HCT116 (cell line): ENCODE data around the gene GRIP1. TPM values are rescaled to one million over a fixed set of nuclear protein-coding genes. Genes with fewer than 3 reads are reported as not detected.

Experiments
- ATAC-seq: fragments of 200-7000 bp; cut with Tn5 transposase; 2 replicates; pipeline ENCODE4 v1.9.1; 2020; ENCODE audit warnings: mild to moderate bottlenecking, moderate library complexity
- BruUV-seq: library from RNA; stranded (reverse); fragments of 400-500 nt; replicated peaks from 2 replicates; lab custom pipeline; 2021; lab: Mats Ljungman, UMichigan
- CTCF ChIA-PET: fragments of 300-600 bp; sonication (Branson Sonifier 250); formaldehyde crosslinking; loops from one replicate; lab custom pipeline; 2021; ENCODE audit warnings: antibody characterized with exemption; lab: Charles Lee
- POLR2A ChIA-PET: fragments of 300-600, 350-600 bp; sonication (Branson Sonifier 250); formaldehyde crosslinking; loops from one replicate; lab custom pipeline; 2021; ENCODE audit warnings: antibody characterized with exemption; lab: Charles Lee
- RAD21 ChIA-PET, 2 experiments: fragments of 300-600 bp; sonication (Branson Sonifier 250); formaldehyde crosslinking; loops; one replicate each; lab custom pipeline; 2023; ENCODE audit warnings: low total read pairs in 2 of 2; ENCODE audit not compliant: uncharacterized antibody in 2 of 2, unreplicated experiment in 2 of 2, low non-redundant PET in 1 of 2; lab: Charles Lee
- DNase-seq: peaks from one replicate; pipeline ENCODE4 v3.0.0-alpha.2; 2010; ENCODE audit warnings: low read depth, low spot score
- H2AFZ ChIP-seq: fragments of 200-600 bp; shearing (Covaris generic), sonication (generic); 2 replicates; pipeline ENCODE4 v1.6.1; 2017; ENCODE audit warnings: low read depth, mixed run types, mixed read lengths, antibody characterized with exemption, low read length; ENCODE audit not compliant: poor library complexity, severe bottlenecking
- H3K27ac ChIP-seq: 2 replicates; pipeline ENCODE4 v1.5.1; 2012; ENCODE audit warnings: low read depth, low read length
- H3K27me3 ChIP-seq: fragments of 200-600 bp; sonication (generic); 2 replicates; pipeline ENCODE4 v1.6.1; 2016; ENCODE audit warnings: mixed run types, low read length, mixed read lengths; ENCODE audit not compliant: insufficient read depth
- H3K36me3 ChIP-seq, 2 experiments: fragments of 200-500 bp in 1 of 2; fragments of 200-600 bp in 1 of 2; sonication (Bioruptor generic) in 1 of 2; sonication (generic) in 1 of 2; 2 replicates each; pipeline versions ENCODE4 v1.5.1 to v1.6.1; 2014 to 2016; ENCODE audit warnings: low read length in 2 of 2, inconsistent platforms in 1 of 2, mixed read lengths in 1 of 2, mixed run types in 1 of 2; ENCODE audit not compliant: insufficient read depth in 2 of 2, control insufficient read depth in 1 of 2
- H3K4me1 ChIP-seq, 2 experiments: fragments of 200-600 bp in 1 of 2; sonication (generic) in 1 of 2; 2 replicates each; pipeline versions ENCODE4 v1.5.1 to v1.6.1; 2012 to 2017; ENCODE audit warnings: low read length in 2 of 2, inconsistent platforms in 1 of 2, mild to moderate bottlenecking in 1 of 2, mixed read lengths in 1 of 2, mixed run types in 1 of 2, moderate library complexity in 1 of 2; ENCODE audit not compliant: insufficient read depth in 2 of 2, control insufficient read depth in 1 of 2
- H3K4me2 ChIP-seq: fragments of 200-600 bp; sonication (generic); 2 replicates; pipeline ENCODE4 v1.6.1; 2017; ENCODE audit warnings: mixed run types, low read length, mixed read lengths
- H3K4me3 ChIP-seq, 2 experiments: fragments of 200-600 bp in 1 of 2; sonication (generic) in 1 of 2; replicated peaks in 1 of 2; 2 replicates each; pipeline ENCODE4 v1.5.1; 2011 to 2016; ENCODE audit warnings: low read length in 2 of 2, control low read depth in 1 of 2, low read depth in 1 of 2, mild to moderate bottlenecking in 1 of 2, mixed read lengths in 1 of 2, mixed run types in 1 of 2
- H3K79me2 ChIP-seq: fragments of 200-600 bp; sonication (generic); 2 replicates; pipeline ENCODE4 v1.6.1; 2017; ENCODE audit warnings: mild to moderate bottlenecking, mixed run types, low read length, moderate library complexity, mixed read lengths; ENCODE audit not compliant: insufficient read depth
- H3K9ac ChIP-seq: fragments of 200-600 bp; sonication (generic); 2 replicates; pipeline ENCODE4 v1.6.1; 2016; ENCODE audit warnings: low read length, mixed read lengths
- H3K9me2 ChIP-seq: fragments of 200-600 bp; sonication (generic), shearing (Covaris generic); 2 replicates; pipeline ENCODE4 v1.6.1; 2017; ENCODE audit warnings: mixed run types, mild to moderate bottlenecking, moderate library complexity; ENCODE audit not compliant: insufficient read depth
- H3K9me3 ChIP-seq, 2 experiments: fragments of 200-500 bp in 1 of 2; fragments of 200-600 bp in 1 of 2; sonication (Bioruptor generic) in 1 of 2; sonication (generic) in 1 of 2; 2 replicates each; pipeline ENCODE4 v1.6.1; 2014 to 2017; ENCODE audit warnings: low read length in 2 of 2, mixed read lengths in 2 of 2, inconsistent platforms in 1 of 2, low read depth in 1 of 2, mild to moderate bottlenecking in 1 of 2, mixed run types in 1 of 2, moderate library complexity in 1 of 2; ENCODE audit not compliant: control insufficient read depth in 1 of 2, insufficient read depth in 1 of 2
- H4K20me1 ChIP-seq: fragments of 200-600 bp; sonication (generic), shearing (Covaris generic); 2 replicates; pipeline ENCODE4 v1.6.1; 2017; ENCODE audit warnings: mixed run types, mild to moderate bottlenecking, moderate library complexity; ENCODE audit not compliant: insufficient read depth
- CBX3 ChIP-seq: IDR thresholded peaks from 2 replicates; pipeline ENCODE4 v1.6.1; 2012; ENCODE audit warnings: low read depth
- CEBPB ChIP-seq: IDR thresholded peaks from 2 replicates; pipeline ENCODE4 v1.6.1; 2012; ENCODE audit warnings: low read depth
- EZH2 ChIP-seq: fragments of 200-600 bp; sonication (generic); IDR thresholded peaks from 2 replicates; pipeline ENCODE4 v1.6.1; 2017; ENCODE audit warnings: antibody characterized with exemption, mixed run types
- FOSL1 ChIP-seq: IDR thresholded peaks from 2 replicates; pipeline ENCODE4 v1.6.1; 2012; ENCODE audit warnings: low read depth
- POLR2A ChIP-seq: IDR thresholded peaks from 2 replicates; pipeline ENCODE4 v1.7.0; 2011; ENCODE audit warnings: borderline replicate concordance; ENCODE audit not compliant: insufficient read depth, insufficient read length; ENCODE audit errors: extremely low read depth
- POLR2AphosphoS5 ChIP-seq: IDR thresholded peaks from 2 replicates; pipeline ENCODE4 v1.6.1; 2011; ENCODE audit warnings: mild to moderate bottlenecking, low read depth, low read length, moderate library complexity
- YY1 ChIP-seq: IDR thresholded peaks from 2 replicates; pipeline ENCODE4 v1.6.1; 2011; ENCODE audit warnings: low read length, low read depth, moderate library complexity, mild to moderate bottlenecking; ENCODE audit not compliant: insufficient replicate concordance; ENCODE audit errors: extremely low read depth
- ZNF274 ChIP-seq: fragments of 200-500 bp; sonication (Bioruptor generic); IDR thresholded peaks from 2 replicates; pipeline ENCODE4 v1.6.1; 2014; ENCODE audit warnings: mild to moderate bottlenecking, low read depth, low read length, inconsistent platforms
- intact Hi-C: fragments of 100-400 bp; cut with micrococcal nuclease; formaldehyde crosslinking; loops from 2 replicates; pipeline ENCODE4 v1.10.0; 2022
- total RNA-seq: library from RNA; stranded (reverse); gene quantifications from one replicate; pipeline ENCODE4 v1.2.1, GENCODE V29; 2021; ENCODE audit not compliant: unreplicated experiment
- TF ChIP-seq, protein P1 (sequence below): IDR thresholded peaks from 2 replicates; pipeline ENCODE4 v1.6.1; 2012

Gene GRIP1
- total RNA-seq, 1 experiment from 2014 or later = not detected

DNA sequence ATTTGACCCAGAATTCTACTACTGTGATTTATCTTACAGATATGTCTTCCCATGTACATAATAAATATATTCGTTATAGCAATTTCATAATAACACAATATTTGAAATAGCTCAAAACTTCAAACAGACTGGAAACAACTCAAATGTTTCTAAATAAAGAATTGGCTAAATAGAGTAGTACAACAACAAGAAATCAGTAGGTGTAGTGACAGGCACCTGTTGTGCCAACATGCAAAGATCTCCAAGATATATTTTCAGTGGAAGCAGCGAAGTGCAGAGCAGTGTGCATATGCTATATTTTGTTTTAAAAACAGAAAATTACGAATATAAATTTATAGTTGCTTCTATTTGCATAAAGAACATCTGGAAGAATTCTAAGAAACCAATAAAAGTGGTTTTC, 60.9 kb downstream of the GRIP1 start:
- ChIA-PET RAD21 (no interaction called here), POLR2A (no interaction called here), CTCF (no interaction called here)
- Histone ChIP-seq H4K20me1 (no peaks in the 10 kb centered on the region), H3K36me3 (no peaks in the 10 kb centered on the region), H3K27me3 (peaks cover 39% of the 10 kb centered on the region), H3K4me3 (no peak overlapping the region), H3K79me2 (no peaks in the 10 kb centered on the region), H3K4me1 (no peaks in the 10 kb centered on the region), H3K9ac (no peak overlapping the region), H3K9me2 (no peaks in the 10 kb centered on the region), H3K4me2 (no peak overlapping the region), H3K27ac (no peak overlapping the region), H3K9me3 (no peaks in the 10 kb centered on the region), H2AFZ (no peak overlapping the region)
- no peak for DNase-seq
- ATAC-seq = no peak
- intact Hi-C loops = no loop called here
- no peak for TF ChIP-seq FOSL1
- TF ChIP-seq CBX3 = no peak
- TF ChIP-seq, protein P1, sequence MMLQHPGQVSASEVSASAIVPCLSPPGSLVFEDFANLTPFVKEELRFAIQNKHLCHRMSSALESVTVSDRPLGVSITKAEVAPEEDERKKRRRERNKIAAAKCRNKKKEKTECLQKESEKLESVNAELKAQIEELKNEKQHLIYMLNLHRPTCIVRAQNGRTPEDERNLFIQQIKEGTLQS = no peak
- no peak for TF ChIP-seq ZNF274
- TF ChIP-seq YY1 = no peak
- no peak for TF ChIP-seq EZH2
- no peak for TF ChIP-seq CEBPB
- no peak for TF ChIP-seq POLR2AphosphoS5
- BruUV-seq = no TSS peak

DNA sequence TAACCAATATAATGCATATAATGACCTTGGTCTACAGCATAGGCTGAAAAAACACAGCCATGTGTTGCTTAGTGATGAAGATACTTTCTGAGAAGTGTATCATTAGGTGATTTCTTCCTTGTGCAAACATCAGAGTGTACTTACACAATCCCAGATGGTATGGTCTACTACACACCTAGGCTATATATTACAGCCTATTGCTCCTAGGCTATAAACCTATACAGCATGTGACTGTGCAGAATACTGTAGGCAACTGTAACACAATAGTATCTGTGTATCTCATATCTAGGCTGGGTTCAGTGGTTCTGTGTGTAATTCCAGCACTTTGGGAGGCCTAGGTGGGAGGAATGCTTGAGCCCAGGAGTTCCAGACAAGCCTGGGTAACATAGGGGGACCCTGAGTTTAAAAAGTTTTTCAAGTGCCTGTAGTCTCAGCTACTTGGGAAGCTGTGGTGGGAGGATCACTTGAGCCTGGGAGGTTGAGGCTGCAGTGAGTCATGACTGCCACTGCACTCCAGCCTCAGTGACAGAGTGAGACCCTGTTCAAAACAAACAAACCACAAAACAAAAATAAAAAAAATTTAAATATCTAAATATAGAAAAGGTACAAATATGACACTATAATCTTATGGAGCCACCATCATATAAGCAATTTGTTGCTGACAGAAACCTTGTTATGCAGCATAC, 66.6 kb downstream of the GRIP1 start:
- Histone ChIP-seq H3K79me2 (no peaks in the 10 kb centered on the region), H3K36me3 (no peaks in the 10 kb centered on the region), H3K4me2 (no peak overlapping the region), H3K4me1 (no peaks in the 10 kb centered on the region), H3K27me3 (peaks cover 42% of the 10 kb centered on the region), H3K9me3 (no peaks in the 10 kb centered on the region), H3K27ac (no peak overlapping the region), H4K20me1 (no peaks in the 10 kb centered on the region), H3K4me3 (no peak overlapping the region), H3K9ac (no peak overlapping the region), H2AFZ (no peak overlapping the region), H3K9me2 (no peaks in the 10 kb centered on the region)
- CTCF ChIA-PET = no interaction called here
- BruUV-seq = no TSS peak
- DNase-seq (no peak), ATAC-seq (no peak)
- RAD21 ChIA-PET = no interaction called here
- POLR2A ChIA-PET = no interaction called here
- no peak for TF ChIP-seq POLR2A
- TF ChIP-seq CBX3 = no peak
- intact Hi-C loops = no loop called here
